H9 (cell line): ENCODE measurements around the gene PITPNB. TPM values are rescaled to one million over a fixed set of nuclear protein-coding genes. Genes with fewer than 3 reads are reported as not detected.

Experiments
- DNase-seq: peaks from one replicate; pipeline ENCODE4 v3.0.0-alpha.2; 2017
- H2AFZ ChIP-seq: one replicate; pipeline ENCODE4 v1.6.1; 2013; ENCODE audit warnings: mild to moderate bottlenecking, low read length, control low read depth, moderate library complexity
- H2AK5ac ChIP-seq: 2 replicates; pipeline ENCODE4 v1.6.1; 2013; ENCODE audit warnings: low read length, control low read depth, mixed read lengths; ENCODE audit not compliant: insufficient read length
- H2BK120ac ChIP-seq: one replicate; pipeline ENCODE4 v1.6.1; 2013; ENCODE audit warnings: low read depth, mild to moderate bottlenecking, low read length, control low read depth, inconsistent platforms; ENCODE audit not compliant: poor library complexity, severe bottlenecking
- H2BK12ac ChIP-seq: 2 replicates; pipeline ENCODE4 v1.6.1; 2013; ENCODE audit warnings: low read length, control low read depth, mixed read lengths, low read depth; ENCODE audit not compliant: insufficient read length
- H2BK15ac ChIP-seq: 2 replicates; pipeline ENCODE4 v1.6.1; 2013; ENCODE audit warnings: low read depth, low read length, control low read depth
- H2BK20ac ChIP-seq: one replicate; pipeline ENCODE4 v1.6.1; 2013; ENCODE audit warnings: low read depth, mild to moderate bottlenecking, low read length, control low read depth, inconsistent platforms; ENCODE audit not compliant: poor library complexity, severe bottlenecking
- H2BK5ac ChIP-seq: 2 replicates; pipeline ENCODE4 v1.6.1; 2013; ENCODE audit warnings: low read length, control low read depth, mixed read lengths; ENCODE audit not compliant: insufficient read length
- H3K14ac ChIP-seq: 2 replicates; pipeline ENCODE4 v1.6.1; 2013; ENCODE audit warnings: low read length, control low read depth; ENCODE audit not compliant: insufficient read depth
- H3K18ac ChIP-seq: 2 replicates; pipeline ENCODE4 v1.6.1; 2013; ENCODE audit warnings: low read depth, mild to moderate bottlenecking, mixed read lengths, low read length, control low read depth; ENCODE audit not compliant: insufficient read length
- H3K23ac ChIP-seq: 2 replicates; pipeline ENCODE4 v1.6.1; 2013; ENCODE audit warnings: low read length, control low read depth, mixed read lengths, low read depth; ENCODE audit not compliant: insufficient read length
- H3K23me2 ChIP-seq: 2 replicates; pipeline ENCODE4 v1.6.1; 2013; ENCODE audit warnings: low read depth, mild to moderate bottlenecking, mixed read lengths, low read length, control low read depth; ENCODE audit not compliant: insufficient read length, poor library complexity, severe bottlenecking
- H3K27ac ChIP-seq: 2 replicates; pipeline ENCODE4 v1.5.1; 2013; ENCODE audit warnings: low read length, control low read depth, mixed read lengths, low read depth; ENCODE audit not compliant: insufficient read length
- H3K27me3 ChIP-seq: 2 replicates; pipeline ENCODE4 v1.6.1; 2013; ENCODE audit warnings: low read length, control low read depth, inconsistent platforms; ENCODE audit not compliant: insufficient read depth
- H3K4ac ChIP-seq: 2 replicates; pipeline ENCODE4 v1.6.1; 2013; ENCODE audit warnings: low read depth, mild to moderate bottlenecking, control low read depth, inconsistent platforms, low read length, moderate library complexity
- H3K4me1 ChIP-seq: 2 replicates; pipeline ENCODE4 v1.6.1; 2013; ENCODE audit warnings: low read length, control low read depth, inconsistent platforms; ENCODE audit not compliant: insufficient read depth
- H3K4me2 ChIP-seq: 2 replicates; pipeline ENCODE4 v1.6.1; 2013; ENCODE audit warnings: low read length, control low read depth, mixed read lengths; ENCODE audit not compliant: insufficient read length, insufficient read depth
- H3K56ac ChIP-seq: 2 replicates; pipeline ENCODE4 v1.6.1; 2013; ENCODE audit warnings: low read depth, mild to moderate bottlenecking, mixed read lengths, low read length, control low read depth; ENCODE audit not compliant: insufficient read length
- H3K79me1 ChIP-seq: 2 replicates; pipeline ENCODE4 v1.6.1; 2013; ENCODE audit warnings: low read depth, mild to moderate bottlenecking, moderate library complexity, low read length, control low read depth, inconsistent platforms; ENCODE audit not compliant: insufficient read depth, poor library complexity, severe bottlenecking
- H3K79me2 ChIP-seq: 2 replicates; pipeline ENCODE4 v1.6.1; 2013; ENCODE audit warnings: low read length, control low read depth, inconsistent platforms; ENCODE audit not compliant: insufficient read depth
- H3K9ac ChIP-seq: 2 replicates; pipeline ENCODE4 v1.6.1; 2013; ENCODE audit warnings: low read length, control low read depth, mixed read lengths; ENCODE audit not compliant: insufficient read length; ENCODE audit errors: extremely low read depth
- H3K9me3 ChIP-seq: one replicate; pipeline ENCODE4 v1.6.1; 2013; ENCODE audit warnings: low read depth, low read length, inconsistent platforms; ENCODE audit not compliant: control insufficient read depth
- H3T11ph ChIP-seq: one replicate; pipeline ENCODE4 v1.6.1; 2013; ENCODE audit warnings: mild to moderate bottlenecking, low read length, control low read depth, inconsistent platforms
- H4K20me1 ChIP-seq: one replicate; pipeline ENCODE4 v1.6.1; 2013; ENCODE audit not compliant: control insufficient read depth, insufficient read length, insufficient read depth
- H4K5ac ChIP-seq: 2 replicates; pipeline ENCODE4 v1.6.1; 2013; ENCODE audit warnings: low read depth, mild to moderate bottlenecking, mixed read lengths, low read length, control low read depth; ENCODE audit not compliant: insufficient read length
- H4K8ac ChIP-seq: replicated peaks from 2 replicates; pipeline ENCODE4 v1.6.1; 2013; ENCODE audit warnings: low read length, control low read depth, mixed read lengths, low read depth; ENCODE audit not compliant: insufficient read length
- H4K91ac ChIP-seq: 2 replicates; pipeline ENCODE4 v1.6.1; 2013; ENCODE audit warnings: low read depth, mild to moderate bottlenecking, moderate library complexity, mixed read lengths, low read length, control low read depth; ENCODE audit not compliant: insufficient read length
- H3K27ac Mint-ChIP-seq, 3 experiments: 2 replicates in 2 of 3; 3 replicates in 1 of 3; pipeline ENCODE4 v1.8.0; 2020 to 2021; ENCODE audit warnings: mixed read lengths in 3 of 3, mild to moderate bottlenecking in 1 of 3, moderate library complexity in 1 of 3
- H3K27me3 Mint-ChIP-seq: 2 replicates; pipeline ENCODE4 v1.8.0; 2021; ENCODE audit warnings: low read depth, mild to moderate bottlenecking, moderate library complexity, mixed read lengths
- H3K36me3 Mint-ChIP-seq, 3 experiments: 2 replicates in 2 of 3; 3 replicates in 1 of 3; pipeline ENCODE4 v1.8.0; 2020 to 2021; ENCODE audit warnings: low read depth in 3 of 3, mixed read lengths in 3 of 3; ENCODE audit not compliant: insufficient read depth in 1 of 3
- H3K4me1 Mint-ChIP-seq, 2 experiments: 2 replicates each; pipeline ENCODE4 v1.8.0; 2020; ENCODE audit warnings: mixed read lengths in 2 of 2
- H3K4me3 Mint-ChIP-seq, 2 experiments: 2 replicates in 1 of 2; 3 replicates in 1 of 2; pipeline ENCODE4 v1.8.0; 2020 to 2021; ENCODE audit warnings: mild to moderate bottlenecking in 2 of 2, mixed read lengths in 2 of 2, moderate library complexity in 1 of 2
- H3K9me3 Mint-ChIP-seq, 2 experiments: 2 replicates in 1 of 2; 3 replicates in 1 of 2; pipeline ENCODE4 v1.8.0; 2020; ENCODE audit warnings: mild to moderate bottlenecking in 2 of 2, mixed read lengths in 2 of 2, moderate library complexity in 1 of 2
- CTCF ChIP-seq: fragments of 200-600 bp; sonication (generic); conservative IDR thresholded peaks from 3 replicates; pipeline ENCODE4 v1.8.0; 2021; ENCODE audit warnings: antibody characterized with exemption, mild to moderate bottlenecking
- WGBS: extraction: QIAGEN DNeasy Blood & Tissue Kit; methylation state at CpG from one replicate; pipeline ENCODE4 v1.1.7; 2013; ENCODE audit warnings: missing lambda C conversion rate, low lambda C conversion rate, mixed read lengths; ENCODE audit not compliant: insufficient read length; ENCODE audit errors: extremely low coverage; 5-methylcytosine and 5-hydroxymethylcytosine counted together
- total RNA-seq: library from RNA; stranded (reverse); gene quantifications from 2 replicates; pipeline ENCODE4 v1.2.1, GENCODE V29; 2021

The PITPNB gene
- total RNA-seq, 1 experiment from 2014 or later = 106 TPM

GRCh38 chr22:27947448-27947847 lies 28.4 kb upstream of the PITPNB start:
- Histone ChIP-seq H2AFZ (no peak overlapping the region), H3K27ac (no peak overlapping the region), H3K9me3 (no peaks in the 10 kb centered on the region), H3K4ac (no peak overlapping the region), H3K14ac (no peak overlapping the region), H4K5ac (no peak overlapping the region), H2BK20ac (no peak overlapping the region), H2BK120ac (no peak overlapping the region), H3K4me2 (no peak overlapping the region), H3K23me2 (no peaks in the 10 kb centered on the region), H3K79me2 (no peaks in the 10 kb centered on the region), H3K4me1 (no peaks in the 10 kb centered on the region), H3K18ac (no peak overlapping the region), H3K23ac (no peak overlapping the region), H3K56ac (no peak overlapping the region), H4K8ac (no peak overlapping the region), H3K79me1 (no peaks in the 10 kb centered on the region), H3K27me3 (no peaks in the 10 kb centered on the region), H3K9ac (no peak overlapping the region), H3T11ph (no peak overlapping the region), H2AK5ac (no peak overlapping the region), H4K20me1 (no peaks in the 10 kb centered on the region), H2BK15ac (no peak overlapping the region), H4K91ac (no peak overlapping the region), H2BK12ac (no peak overlapping the region), H2BK5ac (no peak overlapping the region)
- no peaks in the 10 kb centered on the region for H3K4me1 Mint-ChIP-seq
- no peak for DNase-seq
- WGBS = no CpG with 5 or more reads among the region's 4 CpGs
- H3K9me3 Mint-ChIP-seq = no peaks in the 10 kb centered on the region
- H3K36me3 Mint-ChIP-seq = no peaks in the 10 kb centered on the region
- no peak overlapping the region for H3K27ac Mint-ChIP-seq
- TF ChIP-seq CTCF = no peak
- H3K4me3 Mint-ChIP-seq = no peak overlapping the region
- no peaks in the 10 kb centered on the region for H3K27me3 Mint-ChIP-seq
